Lower leg skin (tissue), 4 donors: ENCODE results near the gene ZBTB37. TPM values are rescaled to one million over a fixed set of nuclear protein-coding genes. Genes with fewer than 3 reads are reported as not detected.
A peak's percentile ranks its signal among the peaks of the same experiment; 100 is the strongest.

ENCODE experiments used
- DNase-seq, 2 donors: peaks; one replicate each; pipeline ENCODE4 v3.0.0-alpha.2; 2019; ENCODE audit warnings: low spot score in 2 of 2
- H3K4me3 ChIP-seq: fragments of 200-600 bp; sonication (generic); 2 replicates; pipeline ENCODE4 v1.5.1; 2017; ENCODE audit warnings: mild to moderate bottlenecking, low read depth; ENCODE audit not compliant: poor library complexity, severe bottlenecking
- POLR2A ChIP-seq, 2 donors: fragments of 450-650 bp; IDR thresholded peaks; one replicate each; pipeline ENCODE4 v1.6.1; 2016 to 2017; ENCODE audit warnings: antibody characterized with exemption in 2 of 2, mild to moderate bottlenecking in 1 of 2, moderate library complexity in 1 of 2
- WGBS, 2 donors: methylation state at CpG; one replicate each; pipeline ENCODE4 v1.1.5; 2018; 5-methylcytosine and 5-hydroxymethylcytosine counted together
- intact Hi-C: fragments of 100-400 bp; cut with DNase I; formaldehyde crosslinking; loops from one replicate; pipeline ENCODE4 v1.15.0; 2023; ENCODE audit warnings: low total_unique reads
- total RNA-seq, 4 donors: library from RNA; depleted of rRNA; stranded (reverse); fragments of >200 nt; gene quantifications; one replicate each; pipeline ENCODE4 v1.1.0, GENCODE V29; 2016
- TF ChIP-seq, protein P1 (sequence below), 3 donors: fragments of 450-650 bp; IDR thresholded peaks; one replicate each; pipeline ENCODE4 v1.5.1; 2016; ENCODE audit warnings: antibody characterized with exemption in 3 of 3, mild to moderate bottlenecking in 3 of 3, moderate library complexity in 2 of 3

The ZBTB37 gene
- total RNA-seq, 4 donors from 2014 or later: 5.1 to 9.6 (median 7.3) TPM

DNA sequence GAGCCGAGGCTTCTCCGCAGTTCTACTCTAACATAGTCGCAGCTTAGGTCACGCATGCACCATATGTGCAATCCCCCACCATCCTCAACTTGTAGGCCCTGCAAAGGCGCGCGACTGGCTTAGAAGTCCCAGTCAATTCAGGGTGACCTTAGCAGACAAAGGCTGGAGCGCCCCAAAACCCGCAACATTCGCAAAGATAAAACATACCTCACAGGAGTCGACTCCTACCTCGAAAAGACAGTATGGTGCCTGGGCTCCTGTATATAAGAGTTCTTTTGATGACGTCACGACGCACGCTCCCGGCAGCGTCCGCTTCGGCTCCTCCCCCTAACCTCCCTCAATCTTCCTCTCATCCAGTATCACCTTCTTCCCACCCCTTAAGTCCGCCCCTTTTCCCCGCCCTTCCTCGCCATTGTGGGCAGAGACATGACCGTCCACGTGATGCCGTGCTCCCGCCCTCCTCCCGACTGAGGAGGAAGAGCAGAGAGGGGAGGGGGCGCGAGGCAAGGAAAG is 371 bp upstream of the ZBTB37 start, which contains the start of gene GAS5:
Gene GAS5 (minus strand): TSS at position 237 of the 513 bp plus-strand sequence.
- intact Hi-C loops: no loop called here
- H3K4me3 ChIP-seq: peak within 1 kb of the TSS; percentile 69
- DNase-seq: peak; percentile 100
- TF ChIP-seq, protein P1, sequence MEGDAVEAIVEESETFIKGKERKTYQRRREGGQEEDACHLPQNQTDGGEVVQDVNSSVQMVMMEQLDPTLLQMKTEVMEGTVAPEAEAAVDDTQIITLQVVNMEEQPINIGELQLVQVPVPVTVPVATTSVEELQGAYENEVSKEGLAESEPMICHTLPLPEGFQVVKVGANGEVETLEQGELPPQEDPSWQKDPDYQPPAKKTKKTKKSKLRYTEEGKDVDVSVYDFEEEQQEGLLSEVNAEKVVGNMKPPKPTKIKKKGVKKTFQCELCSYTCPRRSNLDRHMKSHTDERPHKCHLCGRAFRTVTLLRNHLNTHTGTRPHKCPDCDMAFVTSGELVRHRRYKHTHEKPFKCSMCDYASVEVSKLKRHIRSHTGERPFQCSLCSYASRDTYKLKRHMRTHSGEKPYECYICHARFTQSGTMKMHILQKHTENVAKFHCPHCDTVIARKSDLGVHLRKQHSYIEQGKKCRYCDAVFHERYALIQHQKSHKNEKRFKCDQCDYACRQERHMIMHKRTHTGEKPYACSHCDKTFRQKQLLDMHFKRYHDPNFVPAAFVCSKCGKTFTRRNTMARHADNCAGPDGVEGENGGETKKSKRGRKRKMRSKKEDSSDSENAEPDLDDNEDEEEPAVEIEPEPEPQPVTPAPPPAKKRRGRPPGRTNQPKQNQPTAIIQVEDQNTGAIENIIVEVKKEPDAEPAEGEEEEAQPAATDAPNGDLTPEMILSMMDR (IDR thresholded peaks at IDR 0.05): no peak
- TF ChIP-seq POLR2A (IDR thresholded peaks at IDR 0.05): peak in 1 of 2 donors; percentile 64
- 0 to 1% methylated on average over 30 of the region's 30 CpGs for WGBS, 2 donors

DNA sequence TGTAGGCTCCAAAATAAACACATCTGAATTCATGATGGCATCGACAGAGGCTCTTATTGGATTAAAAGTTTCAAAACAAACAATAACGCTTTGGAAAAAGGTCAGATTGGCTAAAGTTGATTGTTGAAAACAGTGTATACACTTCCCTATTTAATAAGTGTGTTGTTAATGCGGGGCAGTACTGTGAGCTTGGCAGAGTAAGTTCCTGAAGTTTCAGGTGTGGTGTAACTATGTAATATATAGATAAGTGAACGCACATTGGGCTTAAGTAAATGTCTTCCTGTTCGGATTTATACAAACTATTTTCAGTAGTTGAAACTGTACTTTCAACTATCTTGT is 810 bp downstream of the ZBTB37 start:
- DNase-seq: no peak
- 5% methylated on average over 5 of the region's 5 CpGs for WGBS, 2 donors
- peak overlapping the region; percentile 69 for H3K4me3 ChIP-seq
- intact Hi-C loops: no loop called here
- TF ChIP-seq, protein P1 (IDR thresholded peaks at IDR 0.05): no peak
- no peak for TF ChIP-seq POLR2A (IDR thresholded peaks at IDR 0.05)

DNA sequence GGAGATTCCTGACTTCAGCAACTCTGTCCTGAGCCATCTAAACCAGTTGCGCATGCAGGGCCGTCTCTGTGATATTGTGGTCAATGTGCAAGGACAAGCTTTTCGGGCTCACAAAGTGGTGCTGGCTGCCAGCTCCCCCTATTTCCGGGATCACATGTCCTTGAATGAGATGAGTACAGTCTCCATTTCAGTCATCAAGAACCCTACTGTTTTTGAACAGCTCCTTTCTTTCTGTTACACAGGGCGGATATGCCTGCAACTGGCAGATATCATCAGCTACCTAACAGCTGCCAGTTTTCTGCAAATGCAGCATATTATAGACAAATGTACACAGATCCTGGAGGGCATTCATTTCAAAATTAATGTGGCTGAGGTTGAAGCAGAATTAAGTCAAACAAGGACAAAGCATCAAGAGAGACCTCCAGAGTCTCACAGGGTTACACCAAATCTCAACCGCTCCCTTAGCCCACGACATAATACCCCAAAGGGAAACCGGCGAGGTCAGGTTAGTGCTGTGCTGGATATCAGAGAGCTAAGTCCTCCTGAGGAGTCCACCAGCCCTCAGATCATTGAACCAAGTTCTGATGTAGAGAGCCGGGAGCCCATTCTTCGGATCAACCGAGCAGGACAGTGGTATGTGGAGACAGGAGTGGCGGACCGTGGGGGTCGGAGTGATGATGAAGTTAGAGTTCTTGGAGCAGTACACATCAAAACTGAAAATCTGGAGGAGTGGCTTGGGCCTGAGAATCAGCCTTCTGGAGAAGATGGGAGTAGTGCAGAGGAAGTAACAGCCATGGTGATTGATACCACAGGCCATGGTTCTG is 2.3 kb downstream of the ZBTB37 start:
- WGBS, 2 donors: 75 to 78% methylated on average over 15 of the region's 15 CpGs

GRCh38 chr1:173871091-173871490 is 2.9 kb downstream of the ZBTB37 start:
- 86 to 91% methylated on average over 5 of the region's 5 CpGs for WGBS, 2 donors
- intact Hi-C loops: no loop called here
- DNase-seq: no peak

More for the DNA sequence above, 2.3 kb downstream of the ZBTB37 start:
- no peak for DNase-seq
- TF ChIP-seq, protein P1 (IDR thresholded peaks at IDR 0.05): no peak
- no peak for TF ChIP-seq POLR2A (IDR thresholded peaks at IDR 0.05)
- intact Hi-C loops: no loop called here
- H3K4me3 ChIP-seq: no peak overlapping the region

GRCh38 chr1:173871500-173871899 is 3.3 kb downstream of the ZBTB37 start:
- DNase-seq: no peak
- intact Hi-C loops: no loop called here
- 41 to 90% methylated on average over 2 of the region's 2 CpGs for WGBS, 2 donors
- no peak overlapping the region for H3K4me3 ChIP-seq
- TF ChIP-seq, protein P1 (IDR thresholded peaks at IDR 0.05): no peak
- TF ChIP-seq POLR2A (IDR thresholded peaks at IDR 0.05): no peak

More at GRCh38 chr1:173871091-173871490, 2.9 kb downstream of the ZBTB37 start:
- TF ChIP-seq, protein P1 (IDR thresholded peaks at IDR 0.05): no peak
- no peak for TF ChIP-seq POLR2A (IDR thresholded peaks at IDR 0.05)
- H3K4me3 ChIP-seq: no peak overlapping the region
